Measurements from ENCODE around the gene UBL7. TPM values are rescaled to one million over a fixed set of nuclear protein-coding genes. Genes with fewer than 3 reads are reported as not detected.

Gene UBL7
- total RNA-seq, 1 donor from 2014 or later, result 50.1 TPM

GRCh38 chr15:74411686-74412085 is 49.3 kb downstream of the UBL7 start:
- H3K9me3 Mint-ChIP-seq, result no peaks in the 10 kb centered on the region
- no peak for DNase-seq (ENCODE audit: low read depth, low spot score)
- H3K27ac Mint-ChIP-seq (ENCODE audit: unreplicated experiment), result no peak overlapping the region

DNA sequence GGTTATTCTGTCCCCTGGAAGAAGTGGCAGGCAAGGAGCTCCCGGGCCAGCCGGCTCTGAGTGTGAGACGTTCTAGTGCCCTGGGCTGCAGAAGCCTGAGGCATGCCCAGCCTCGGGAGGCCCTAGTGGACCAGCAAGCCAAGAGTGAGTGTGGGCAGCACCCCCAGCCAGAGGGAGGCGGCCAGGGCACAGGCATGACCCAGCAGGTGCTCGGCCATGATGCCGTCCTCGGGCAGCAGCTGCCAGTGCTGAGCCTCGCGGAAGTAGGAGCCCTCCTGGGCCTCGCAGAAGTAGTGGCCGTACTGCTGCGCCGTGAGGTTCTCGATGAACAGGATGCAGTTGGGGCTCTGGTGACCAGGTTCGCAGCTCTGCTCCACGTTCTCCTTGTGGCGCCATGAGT is 50.5 kb downstream of the UBL7 start:
- no peak for TF ChIP-seq CTCF (conservative IDR thresholded peaks at IDR 0.05)
- Mint-ChIP-seq H3K36me3 (ENCODE audit: low read depth) (no peaks in the 10 kb centered on the region), H3K4me3 (no peak overlapping the region), H3K27ac (ENCODE audit: unreplicated experiment) (no peak overlapping the region), H3K9me3 (no peaks in the 10 kb centered on the region), H3K4me1 (peaks cover 23% of the 10 kb centered on the region), H3K27me3 (ENCODE audit: low read depth) (no peaks in the 10 kb centered on the region)
- no peak for DNase-seq (ENCODE audit: low read depth, low spot score)

More at GRCh38 chr15:74411686-74412085, 49.3 kb downstream of the UBL7 start:
- Mint-ChIP-seq H3K4me3 (no peak overlapping the region), H3K27me3 (ENCODE audit: low read depth) (no peaks in the 10 kb centered on the region), H3K4me1 (peaks cover 18% of the 10 kb centered on the region), H3K36me3 (ENCODE audit: low read depth) (peaks cover 4% of the 10 kb centered on the region)
- TF ChIP-seq CTCF (conservative IDR thresholded peaks at IDR 0.05), result no peak

- H3K27me3 Mint-ChIP-seq (ENCODE audit: low read depth), result no peaks in the 10 kb centered on the region
- no peak for TF ChIP-seq CTCF (conservative IDR thresholded peaks at IDR 0.05)
- H3K9me3 Mint-ChIP-seq, result no peaks in the 10 kb centered on the region
- no peak overlapping the region for H3K27ac Mint-ChIP-seq (ENCODE audit: unreplicated experiment)
- no peak for DNase-seq (ENCODE audit: low read depth, low spot score)
- H3K4me3 Mint-ChIP-seq, result no peak overlapping the region
- peaks cover 25% of the 10 kb centered on the region for H3K4me1 Mint-ChIP-seq
- H3K36me3 Mint-ChIP-seq (ENCODE audit: low read depth), result no peaks in the 10 kb centered on the region
These were observed 51.7 kb downstream of the UBL7 start for GRCh38 chr15:74409225-74409624.

GRCh38 chr15:74408815-74409214 is 52.1 kb downstream of the UBL7 start:
- H3K4me3 Mint-ChIP-seq, result no peak overlapping the region
- TF ChIP-seq CTCF (conservative IDR thresholded peaks at IDR 0.05), result no peak
- H3K27ac Mint-ChIP-seq (ENCODE audit: unreplicated experiment), result peak overlapping the region; percentile 84
- DNase-seq (ENCODE audit: low read depth, low spot score), result no peak
- H3K4me1 Mint-ChIP-seq, result peaks cover 29% of the 10 kb centered on the region
- H3K36me3 Mint-ChIP-seq (ENCODE audit: low read depth), result no peaks in the 10 kb centered on the region
- no peaks in the 10 kb centered on the region for H3K27me3 Mint-ChIP-seq (ENCODE audit: low read depth)
- no peaks in the 10 kb centered on the region for H3K9me3 Mint-ChIP-seq

GRCh38 chr15:74408385-74408784 is 52.6 kb downstream of the UBL7 start:
- Mint-ChIP-seq H3K4me1 (peaks cover 32% of the 10 kb centered on the region), H3K9me3 (no peaks in the 10 kb centered on the region), H3K4me3 (no peak overlapping the region)

More at GRCh38 chr15:74408385-74408784, 52.6 kb downstream of the UBL7 start:
- no peak for DNase-seq (ENCODE audit: low read depth, low spot score)
- H3K36me3 Mint-ChIP-seq (ENCODE audit: low read depth), result no peaks in the 10 kb centered on the region
- H3K27me3 Mint-ChIP-seq (ENCODE audit: low read depth), result no peaks in the 10 kb centered on the region
- TF ChIP-seq CTCF (conservative IDR thresholded peaks at IDR 0.05), result no peak
- H3K27ac Mint-ChIP-seq (ENCODE audit: unreplicated experiment), result peak overlapping the region; percentile 84
